EL (cell line): Measurements from ENCODE around the gene CYFIP1.
A peak's percentile ranks its signal among the peaks of the same experiment; 100 is the strongest.

Source experiments
- DNase-seq: peaks from one replicate; pipeline ENCODE4 v3.0.0-alpha.2; 2016

CYFIP1 gene

DNA sequence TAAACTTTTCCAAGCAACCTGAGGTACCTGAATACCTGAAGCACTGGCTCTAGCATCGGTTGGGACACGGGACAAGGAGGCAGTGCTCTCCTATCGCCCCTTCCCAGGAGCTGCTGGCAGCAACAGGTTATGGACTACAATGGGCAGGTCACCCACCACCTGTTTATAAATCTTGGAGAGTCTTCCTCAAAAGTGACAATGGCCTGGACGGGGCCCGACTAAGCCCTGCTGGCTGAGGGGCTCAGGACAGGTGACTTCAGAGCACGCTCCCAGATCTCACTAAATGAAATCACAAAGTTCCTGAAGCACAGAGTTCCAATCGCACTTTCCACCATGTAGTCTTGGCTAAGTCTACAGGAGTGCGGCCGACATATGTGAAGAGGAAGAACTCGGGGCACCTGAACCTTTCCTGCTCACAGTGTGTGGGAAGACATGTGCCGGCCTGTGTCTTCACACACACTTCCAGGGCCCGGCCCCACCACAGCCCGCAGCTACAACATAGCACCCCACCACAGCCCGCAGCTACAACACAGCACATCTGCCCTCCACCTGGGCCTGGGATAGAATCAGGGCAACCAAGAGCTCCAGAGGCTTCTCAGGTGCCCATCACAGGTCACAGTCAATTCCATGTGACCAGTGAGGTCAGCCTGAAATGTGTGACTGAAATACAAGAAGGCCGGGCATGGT lies 12.9 kb downstream of the CYFIP1 start:
- DNase-seq: no peak

DNA sequence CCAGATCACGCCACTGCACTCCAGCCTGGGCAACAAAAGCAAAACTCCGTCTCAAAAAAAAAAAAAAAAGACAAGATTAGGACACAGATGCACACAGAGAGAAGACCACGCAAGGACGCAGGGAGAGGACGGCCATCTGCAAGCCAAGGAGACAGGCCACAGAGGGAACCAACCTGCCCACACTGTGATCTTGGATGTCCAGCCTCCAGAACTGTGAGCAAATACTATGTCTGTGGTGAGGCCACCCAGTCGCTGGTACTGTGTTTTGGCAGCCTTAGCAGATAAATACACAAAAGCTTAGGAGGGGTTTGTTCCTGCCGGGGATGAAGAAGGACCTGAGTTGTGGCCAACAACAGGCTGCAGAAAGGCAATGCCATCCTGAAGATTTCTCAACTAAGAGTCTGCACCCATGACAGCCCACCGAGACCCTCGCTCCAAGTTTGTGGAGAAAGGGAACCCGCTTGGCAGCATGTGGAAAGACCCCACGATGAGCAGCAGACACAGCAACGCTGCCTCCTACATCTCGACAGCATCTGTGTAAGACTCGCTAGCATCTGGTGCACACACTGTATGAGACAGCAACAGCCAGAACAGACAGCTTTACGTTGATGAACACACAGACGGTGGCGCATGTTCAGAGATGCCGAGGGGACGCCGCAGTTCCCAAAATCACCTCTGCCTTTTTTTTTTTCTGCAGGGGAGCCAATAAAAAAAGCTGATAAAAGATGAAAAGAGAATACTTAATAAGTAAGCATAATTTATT lies 13.7 kb downstream of the CYFIP1 start:
- no peak for DNase-seq

DNA sequence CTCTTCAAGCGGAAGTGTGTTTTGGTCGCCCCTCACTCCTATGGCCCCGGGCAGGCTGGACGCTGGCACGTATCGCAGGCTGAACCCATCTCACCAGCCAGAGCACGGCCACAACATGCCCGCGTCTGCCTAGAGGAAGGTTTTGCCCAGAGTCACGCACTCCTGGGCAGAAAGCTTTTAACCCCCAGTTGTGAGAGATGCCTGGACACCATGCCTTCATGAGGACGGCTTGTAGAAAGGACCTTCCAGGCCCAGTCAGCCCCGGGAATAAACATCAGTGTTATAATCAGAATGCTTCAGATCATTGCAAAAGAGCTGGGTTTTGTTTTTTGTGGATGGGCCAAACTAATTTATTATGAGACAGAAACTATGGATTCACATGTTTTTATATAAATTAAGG lies 16.5 kb downstream of the CYFIP1 start:
- DNase-seq: no peak

- no peak for DNase-seq
Measured at GRCh38 chr15:22962611-22963010, 17.6 kb downstream of the CYFIP1 start.

- DNase-seq: peak; percentile 38
Measured at GRCh38 chr15:22961762-22962161, 18.4 kb downstream of the CYFIP1 start.

GRCh38 chr15:22960556-22960955 lies 19.6 kb downstream of the CYFIP1 start:
- no peak for DNase-seq

- DNase-seq: no peak
Measured at GRCh38 chr15:22960126-22960525, 20.0 kb downstream of the CYFIP1 start.

DNA sequence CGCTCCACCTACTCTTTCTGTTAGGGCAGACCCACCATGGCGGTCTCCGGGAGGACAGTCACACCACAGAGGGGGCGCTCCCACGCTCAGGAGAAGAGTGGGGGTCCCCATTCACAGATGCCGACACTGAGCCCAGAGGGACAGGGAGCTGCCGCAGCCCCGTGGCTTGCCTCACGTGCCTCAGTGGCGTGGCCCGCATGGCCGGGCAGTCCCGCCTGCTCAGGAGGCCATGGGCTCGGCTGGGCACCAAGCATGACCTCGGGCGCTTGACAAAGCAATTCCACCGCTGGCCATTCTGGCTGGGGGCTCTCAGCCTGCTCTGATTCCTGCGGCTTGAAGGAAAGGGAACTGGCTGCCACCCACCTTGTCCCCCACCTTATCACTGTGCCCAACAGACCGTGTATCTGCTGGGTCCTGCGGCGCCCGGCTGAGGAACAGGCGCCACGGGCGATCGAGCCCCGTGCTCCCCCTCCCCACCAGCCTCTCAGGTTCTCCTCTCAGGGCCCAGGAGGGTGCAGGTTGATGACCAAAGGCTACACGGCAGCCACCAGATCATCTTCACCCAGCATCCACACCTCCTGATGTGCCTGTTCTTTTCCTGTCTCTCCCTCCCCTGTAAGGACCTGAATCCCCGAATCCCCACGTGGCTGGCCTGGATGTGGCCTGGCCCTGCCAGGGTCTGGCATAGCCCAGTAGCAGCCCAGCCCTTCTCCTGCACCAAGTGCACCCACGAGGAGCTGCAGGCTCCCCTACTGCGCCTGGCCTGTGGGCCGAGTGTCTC lies 20.7 kb downstream of the CYFIP1 start:
- no peak for DNase-seq

DNA sequence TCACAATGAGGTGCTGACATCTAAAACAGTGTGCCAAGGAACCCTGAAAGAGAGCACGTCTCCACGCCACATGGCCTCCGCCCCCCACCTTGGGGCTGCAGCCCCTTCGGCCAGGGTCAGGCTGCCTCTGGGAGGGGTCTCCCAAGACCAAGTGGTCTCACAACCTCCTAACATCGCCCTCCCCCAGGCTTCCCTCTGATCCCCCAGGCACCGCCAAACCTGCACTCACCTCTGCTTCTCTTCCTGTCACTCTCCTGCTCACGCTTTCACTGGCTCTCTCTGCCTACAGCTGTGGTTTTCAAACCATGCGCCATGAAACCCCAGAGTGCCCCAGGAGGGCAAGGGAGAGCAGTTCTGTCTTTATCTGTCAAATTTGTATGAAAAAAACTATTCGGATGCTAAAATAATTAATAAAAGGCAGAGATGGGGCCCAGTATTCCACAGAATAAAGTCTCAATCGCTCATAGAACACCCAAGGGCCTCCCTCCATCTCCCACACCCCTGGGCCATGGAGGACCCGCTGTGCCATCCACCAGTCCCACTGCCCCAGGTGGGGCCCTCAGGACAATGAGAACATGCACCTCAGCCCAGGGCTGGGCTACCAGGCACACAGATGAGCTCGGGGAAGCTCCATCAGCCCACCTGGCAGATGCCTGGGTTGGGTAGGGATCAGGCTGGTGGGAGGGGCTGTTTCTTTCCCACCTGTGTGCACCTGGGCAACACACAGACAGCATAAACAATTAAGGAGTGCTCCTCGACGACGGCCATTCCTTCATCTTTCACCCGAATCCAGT lies 21.5 kb downstream of the CYFIP1 start:
- DNase-seq: no peak

- no peak for DNase-seq
Measured at GRCh38 chr15:22956978-22957260, 23.2 kb downstream of the CYFIP1 start.

- no peak for DNase-seq
Measured at GRCh38 chr15:22956257-22956977, 23.8 kb downstream of the CYFIP1 start.

GRCh38 chr15:22955544-22956119 lies 24.5 kb downstream of the CYFIP1 start:
- no peak for DNase-seq

DNA sequence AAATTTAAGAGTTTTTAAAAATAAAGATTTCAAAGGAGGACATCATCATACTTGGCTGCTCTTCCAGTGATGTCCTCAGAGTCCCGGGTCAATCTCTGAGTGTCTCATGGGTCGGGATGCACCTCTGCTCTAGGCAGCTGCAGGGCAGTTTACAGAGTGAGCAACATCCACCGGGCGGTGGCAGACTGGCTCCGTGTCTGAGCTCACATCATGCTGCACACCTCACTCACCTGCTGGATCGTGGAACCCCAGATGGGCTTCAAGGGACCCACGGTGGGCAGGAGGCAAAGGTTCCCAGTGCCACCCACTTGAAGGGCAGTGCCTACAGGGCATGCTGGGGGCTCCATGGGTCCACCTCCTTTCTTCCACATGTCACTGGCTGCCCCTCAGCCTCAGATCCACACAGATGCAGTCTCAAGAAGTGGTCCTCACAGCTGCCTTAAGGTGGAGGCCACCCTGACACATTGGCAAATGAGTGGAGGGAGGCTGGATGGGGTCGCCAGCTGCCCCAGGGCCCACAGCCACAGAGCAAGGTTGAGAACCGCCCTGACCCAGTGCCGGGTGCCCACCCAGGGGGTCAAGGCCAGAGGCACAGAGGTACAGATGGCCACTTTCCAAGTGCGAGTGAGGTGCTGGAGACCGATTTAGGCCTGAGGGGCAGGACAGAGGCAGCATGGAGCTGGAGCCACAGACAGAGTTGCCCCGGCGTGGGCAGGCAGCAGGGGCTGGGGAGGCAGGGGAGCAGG lies 25.2 kb downstream of the CYFIP1 start:
- no peak for DNase-seq

DNA sequence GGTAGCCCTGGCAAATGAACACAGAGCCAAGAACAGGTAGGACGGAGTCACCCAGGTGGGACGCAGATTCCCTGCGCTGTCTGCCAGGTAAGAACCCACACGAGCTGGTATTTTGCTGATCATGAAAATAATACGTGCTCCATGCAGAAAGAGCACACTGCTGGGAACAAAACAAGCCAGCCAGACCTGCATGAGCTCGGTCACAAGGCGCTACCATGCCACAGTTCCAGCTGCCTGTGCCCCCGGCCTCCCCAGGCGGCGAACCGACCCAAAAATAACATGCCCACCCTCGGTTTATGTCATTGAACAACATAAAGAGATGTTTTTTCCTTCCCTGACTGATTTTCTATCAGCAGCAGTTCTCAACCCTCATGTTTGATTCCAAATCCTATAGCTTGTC lies 25.8 kb downstream of the CYFIP1 start:
- no peak for DNase-seq

DNA sequence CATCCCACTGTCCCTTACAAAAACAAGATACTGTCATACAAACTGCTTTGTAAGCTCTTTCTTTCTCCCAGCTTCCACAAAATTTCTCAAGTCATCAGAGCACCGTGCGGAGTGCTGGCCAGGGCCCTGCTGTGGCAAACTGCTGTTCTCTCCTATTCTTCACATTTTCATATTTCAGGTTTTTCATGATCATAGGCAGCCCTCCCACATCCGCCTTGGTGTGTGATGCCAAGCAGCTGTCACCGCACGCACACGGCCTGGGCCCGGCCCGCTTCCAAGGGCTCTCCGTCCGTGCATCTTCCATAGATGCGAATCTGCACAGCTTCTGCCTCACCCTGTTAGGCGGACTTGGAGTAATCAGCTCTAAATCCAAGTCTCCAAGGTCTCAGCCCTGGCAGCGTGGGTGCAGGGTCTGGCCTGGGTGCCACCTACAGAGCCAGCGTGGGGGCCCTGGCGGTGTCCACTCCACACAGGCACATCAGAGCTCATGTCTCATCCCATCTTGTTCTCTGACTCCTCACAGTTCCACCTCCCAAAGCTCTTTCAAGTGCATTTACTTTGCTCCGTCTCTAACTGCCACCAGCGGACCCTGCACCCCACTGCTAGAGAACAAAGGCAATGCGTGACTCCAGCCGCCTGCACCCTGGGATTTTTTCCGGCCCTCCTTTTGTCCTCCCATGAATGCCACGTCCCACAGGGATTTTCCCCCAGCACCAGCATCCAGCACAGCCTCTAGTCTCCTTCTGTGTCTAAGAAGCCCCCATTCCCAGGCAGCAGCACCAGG lies 27.2 kb downstream of the CYFIP1 start:
- DNase-seq: no peak

- DNase-seq: no peak
Measured at GRCh38 chr15:22951381-22952280, 28.5 kb downstream of the CYFIP1 start.

DNA sequence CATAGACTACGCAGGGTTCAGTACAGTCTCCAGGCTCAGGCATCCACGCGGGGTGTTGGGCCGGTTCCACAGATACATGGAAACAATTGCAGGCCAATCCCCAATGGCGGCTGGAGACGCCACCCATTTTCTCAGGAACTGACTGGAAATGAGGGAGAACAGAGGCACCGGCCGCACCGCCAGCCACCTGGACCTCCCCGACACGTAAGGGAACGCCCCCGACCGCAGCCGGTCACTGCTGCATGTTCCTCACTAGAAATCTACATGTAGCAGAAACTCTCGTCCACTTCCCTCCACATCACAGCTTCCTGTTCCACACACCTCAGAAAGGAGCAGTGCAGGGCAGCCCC lies 29.2 kb downstream of the CYFIP1 start:
- DNase-seq: no peak

DNA sequence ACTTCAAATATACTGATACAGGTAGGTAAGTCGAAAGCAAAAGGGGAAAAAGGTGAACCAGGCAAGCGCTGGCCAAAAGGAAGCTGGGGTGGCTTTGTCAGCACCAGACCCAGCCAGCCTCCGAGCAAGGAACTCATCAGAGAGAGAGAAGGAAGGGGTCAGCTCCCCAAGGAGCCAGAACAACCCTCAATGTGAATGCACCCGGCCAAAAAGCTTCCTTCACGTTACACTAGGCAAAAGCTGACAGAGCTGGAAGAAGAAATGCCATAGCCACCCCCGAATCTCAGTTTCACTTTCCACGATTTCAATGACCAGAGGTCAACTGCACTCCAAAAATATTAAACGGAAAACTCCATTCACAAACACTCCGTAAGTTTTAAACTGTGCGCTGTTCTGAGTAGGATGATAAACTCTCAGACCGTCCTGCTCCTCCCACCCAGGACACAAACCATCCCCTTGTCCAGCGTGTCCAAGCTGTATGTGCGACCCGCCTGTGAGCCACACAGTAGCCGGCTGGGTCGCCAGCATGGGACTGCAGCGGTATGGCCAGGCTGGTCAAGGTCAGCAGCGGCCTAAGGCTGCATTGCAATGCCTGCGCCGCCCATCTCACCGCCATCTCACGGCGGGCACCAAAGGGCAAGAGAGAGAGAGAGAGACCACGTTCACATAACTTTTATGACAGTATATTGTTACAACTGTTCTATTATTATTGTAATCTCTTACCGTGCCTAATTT lies 29.7 kb downstream of the CYFIP1 start:
- no peak for DNase-seq

DNA sequence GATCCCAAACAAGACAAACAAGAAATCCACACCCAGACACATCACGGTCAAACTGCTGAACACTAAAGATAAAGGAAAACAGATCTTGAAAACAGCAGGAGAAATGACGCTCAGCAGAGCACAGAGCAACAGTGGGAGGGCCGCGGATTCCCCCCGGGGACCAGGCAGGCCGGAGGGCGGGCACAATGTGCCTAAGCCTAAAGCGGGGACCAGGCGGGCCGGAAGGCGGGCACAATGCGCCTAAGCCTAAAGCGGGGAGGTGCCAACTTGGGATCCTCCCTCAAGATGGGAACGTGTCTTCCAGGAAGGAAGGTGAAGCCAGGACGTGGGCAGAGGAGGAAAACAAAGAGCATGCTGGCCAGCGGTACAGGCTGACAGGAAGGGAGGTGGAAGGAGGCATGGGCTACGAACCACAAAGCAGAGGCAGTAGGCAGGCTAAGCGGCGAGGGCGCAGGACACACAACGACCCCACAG lies 31.1 kb downstream of the CYFIP1 start:
- DNase-seq: peak; percentile 49
